ENCODE measurements around the gene IRF5.

DNA sequence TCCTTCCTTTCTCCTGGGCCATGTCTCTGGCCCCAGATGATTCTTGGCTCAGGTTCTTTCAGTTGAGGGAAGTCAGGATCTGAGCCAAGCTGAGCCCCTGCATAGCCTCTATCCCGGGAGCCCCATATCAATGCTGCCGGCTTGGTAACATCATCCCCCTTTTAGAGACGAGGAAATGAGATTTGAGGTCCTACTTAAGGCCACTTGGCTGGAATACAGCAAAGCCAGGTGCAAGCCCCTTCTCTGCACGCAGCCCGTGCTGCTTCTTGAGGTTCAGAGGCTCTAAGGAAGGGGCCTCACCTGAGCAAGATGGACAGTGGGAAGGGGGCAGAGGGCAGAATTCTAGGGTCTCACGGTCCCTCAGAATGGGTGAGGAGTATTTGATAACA lies 2.4 kb upstream of the IRF5 start:
- TF ChIP-seq, protein P1, sequence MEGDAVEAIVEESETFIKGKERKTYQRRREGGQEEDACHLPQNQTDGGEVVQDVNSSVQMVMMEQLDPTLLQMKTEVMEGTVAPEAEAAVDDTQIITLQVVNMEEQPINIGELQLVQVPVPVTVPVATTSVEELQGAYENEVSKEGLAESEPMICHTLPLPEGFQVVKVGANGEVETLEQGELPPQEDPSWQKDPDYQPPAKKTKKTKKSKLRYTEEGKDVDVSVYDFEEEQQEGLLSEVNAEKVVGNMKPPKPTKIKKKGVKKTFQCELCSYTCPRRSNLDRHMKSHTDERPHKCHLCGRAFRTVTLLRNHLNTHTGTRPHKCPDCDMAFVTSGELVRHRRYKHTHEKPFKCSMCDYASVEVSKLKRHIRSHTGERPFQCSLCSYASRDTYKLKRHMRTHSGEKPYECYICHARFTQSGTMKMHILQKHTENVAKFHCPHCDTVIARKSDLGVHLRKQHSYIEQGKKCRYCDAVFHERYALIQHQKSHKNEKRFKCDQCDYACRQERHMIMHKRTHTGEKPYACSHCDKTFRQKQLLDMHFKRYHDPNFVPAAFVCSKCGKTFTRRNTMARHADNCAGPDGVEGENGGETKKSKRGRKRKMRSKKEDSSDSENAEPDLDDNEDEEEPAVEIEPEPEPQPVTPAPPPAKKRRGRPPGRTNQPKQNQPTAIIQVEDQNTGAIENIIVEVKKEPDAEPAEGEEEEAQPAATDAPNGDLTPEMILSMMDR (IDR thresholded peaks at IDR 0.05 in 8 of 11, conservative IDR thresholded peaks at IDR 0.05 in 3 of 11): no peak
- no peak for TF ChIP-seq POLR2A (IDR thresholded peaks at IDR 0.05)

Measured in spleen (tissue), 7 donors.